ENCODE results near the gene WNT7B.

- TF ChIP-seq POLR2A (IDR thresholded peaks at IDR 0.05) (no peak), CTCF (IDR thresholded peaks at IDR 0.05) (no peak)
These were observed 34.7 kb upstream of the WNT7B start for GRCh38 chr22:46011627-46012181.
